SU-DHL-6 (cell line): ENCODE measurements around the gene CAP1.

Source experiments
- CTCF ChIP-seq: fragments of 200-600 bp; sonication (generic); IDR thresholded peaks from one replicate; pipeline ENCODE4 v1.5.1; 2017; ENCODE audit warnings: antibody characterized with exemption, mild to moderate bottlenecking, low read length, moderate library complexity; ENCODE audit not compliant: insufficient read depth, poor library complexity, severe bottlenecking
- EZH2phosphoT487 ChIP-seq: fragments of 200-600 bp; sonication (generic), shearing (Covaris generic); conservative IDR thresholded peaks from 2 replicates; pipeline ENCODE4 v1.6.1; 2018; ENCODE audit warnings: mild to moderate bottlenecking, antibody characterized with exemption, low read length, moderate library complexity, mixed read lengths

GRCh38 chr1:40120128-40120527, 79.6 kb downstream of the CAP1 start:
- TF ChIP-seq CTCF (no peak), EZH2phosphoT487 (no peak)
